Mammary epithelial cell (primary cell): ENCODE data around the gene FNIP1.

Source experiments
- CTCF ChIP-seq, 2 donors: IDR thresholded peaks in 1 of 2; conservative IDR thresholded peaks in 1 of 2; 2 replicates each; pipeline ENCODE4 v1.5.1; 2011 to 2012; ENCODE audit warnings: inconsistent platforms in 2 of 2, low read length in 2 of 2, mild to moderate bottlenecking in 2 of 2, control low read depth in 1 of 2, low read depth in 1 of 2; ENCODE audit not compliant: insufficient read depth in 1 of 2; ENCODE audit errors: extremely low read depth in 1 of 2
- EZH2 ChIP-seq: IDR thresholded peaks from 2 replicates; pipeline ENCODE4 v1.6.1; 2012; ENCODE audit warnings: low read length, inconsistent platforms, borderline replicate concordance

DNA sequence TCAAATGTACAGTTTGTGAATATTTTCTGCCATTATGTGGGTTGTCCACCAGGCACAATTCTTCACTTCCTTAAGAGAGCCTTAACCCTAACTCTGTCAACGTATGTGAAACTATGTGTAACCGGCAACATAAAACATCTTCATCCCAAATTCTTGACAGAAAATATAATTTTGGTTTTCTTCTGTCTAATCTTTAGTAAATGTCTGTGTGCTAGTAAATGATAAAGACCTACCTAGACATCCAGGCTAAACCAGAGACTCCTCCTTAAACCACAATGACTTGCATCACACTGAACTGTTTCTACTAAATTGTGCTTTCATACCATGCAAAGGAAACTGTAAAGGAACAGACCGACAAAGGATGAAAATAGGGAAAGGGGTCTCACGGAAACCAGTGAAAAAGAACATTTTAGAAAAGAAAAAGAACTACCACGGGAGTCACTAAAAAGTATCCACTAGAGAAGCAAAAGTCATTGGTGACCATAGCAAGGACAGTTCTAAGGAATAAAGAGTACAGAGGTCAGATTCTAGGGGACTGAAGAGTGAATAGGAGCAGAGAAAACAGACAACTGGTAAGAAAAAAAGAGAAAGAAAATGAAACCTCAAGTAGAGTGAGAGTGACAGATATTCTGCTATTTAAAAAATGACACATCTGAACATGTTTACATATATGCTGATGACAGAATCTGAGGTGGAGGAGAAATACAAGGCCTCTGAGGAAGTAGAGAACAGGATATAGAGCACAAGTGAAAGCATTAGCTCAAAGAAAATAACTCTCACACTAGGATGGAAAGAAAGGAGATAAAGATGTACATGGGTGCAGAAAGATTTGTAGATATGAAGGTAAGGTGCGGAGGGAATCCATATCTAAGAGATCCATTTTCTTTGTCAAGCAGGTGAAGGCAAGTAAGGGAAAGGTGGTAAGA is 49.4 kb downstream of the FNIP1 start:
- TF ChIP-seq CTCF (conservative IDR thresholded peaks at IDR 0.05 in 1 of 2, IDR thresholded peaks at IDR 0.05 in 1 of 2; ENCODE audit: extremely low read depth in 1 of 2, insufficient read depth in 1 of 2, low read depth in 1 of 2, low read length in 2 of 2) (no peak), EZH2 (no peak)
